LNCaP clone FGC (cell line): ENCODE results near the gene TAF8.
"Not testable (repeated sequence)": the region's sequence is repeated elsewhere in the genome, so short reads cannot be mapped to it uniquely, and the experiment has no call there.

Source experiments
- DNase-seq: peaks from one replicate; pipeline ENCODE4 v3.0.0-alpha.2; 2011; ENCODE audit warnings: low read depth
- H3K4me3 ChIP-seq: 2 replicates; pipeline ENCODE4 v1.5.1; 2011; ENCODE audit warnings: mild to moderate bottlenecking, low read depth, low read length, control low read depth
- CTCF ChIP-seq: IDR thresholded peaks from 2 replicates; pipeline ENCODE4 v1.5.1; 2012; ENCODE audit warnings: mild to moderate bottlenecking; ENCODE audit not compliant: control insufficient read depth, insufficient read depth; ENCODE audit errors: extremely low read depth

TAF8 gene

GRCh38 chr6:42029881-42030280, 20.4 kb upstream of the TAF8 start:
- no peak for TF ChIP-seq CTCF
- no peak overlapping the region for H3K4me3 ChIP-seq
- DNase-seq, result no peak

DNA sequence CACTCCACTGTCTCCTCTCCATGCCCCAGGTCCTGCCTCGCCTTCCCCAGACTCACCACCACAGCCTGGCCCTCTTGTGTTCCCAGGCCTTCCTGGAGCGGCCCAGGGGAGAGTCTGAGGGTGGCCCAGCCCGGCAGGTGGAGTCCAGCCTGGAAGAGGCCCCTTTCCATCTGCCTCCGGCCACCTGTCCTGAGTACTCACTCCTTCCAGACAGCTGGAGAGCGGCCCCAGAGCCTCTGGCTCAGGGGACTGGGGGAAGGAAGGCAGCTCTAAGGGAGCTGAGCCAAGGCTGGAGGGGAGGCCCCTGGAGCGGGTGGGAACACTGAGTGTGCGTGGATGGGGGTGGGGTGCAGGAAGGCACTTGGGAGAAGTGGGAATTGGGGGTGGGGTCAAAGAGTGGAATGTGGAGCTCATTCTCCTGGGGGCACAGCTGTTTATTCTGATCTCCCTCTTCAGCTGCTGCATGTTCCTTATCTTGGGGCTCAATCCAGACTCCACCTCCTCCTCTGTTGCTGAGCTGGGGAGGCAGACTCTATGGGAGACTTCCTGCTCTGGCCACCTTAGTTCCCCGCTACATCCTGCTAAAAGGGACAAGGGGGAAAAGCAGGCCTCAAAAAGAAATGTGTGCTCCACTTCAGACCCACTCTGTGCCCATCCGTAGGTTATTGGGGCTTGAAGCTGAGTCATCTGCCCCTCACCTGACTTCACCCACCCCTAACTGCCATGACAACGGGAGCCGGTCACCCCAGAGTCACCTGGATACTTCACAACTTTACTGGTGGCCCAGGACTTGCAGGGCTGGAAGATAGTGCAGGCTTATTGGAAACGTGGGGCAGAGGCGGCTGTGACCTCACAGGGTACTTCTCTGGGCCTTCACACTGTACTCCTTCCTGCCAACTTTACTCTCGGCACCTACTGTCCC, 19.5 kb upstream of the TAF8 start:
- TF ChIP-seq CTCF, result no peak
- no peak overlapping the region for H3K4me3 ChIP-seq
- DNase-seq, result no peak

DNA sequence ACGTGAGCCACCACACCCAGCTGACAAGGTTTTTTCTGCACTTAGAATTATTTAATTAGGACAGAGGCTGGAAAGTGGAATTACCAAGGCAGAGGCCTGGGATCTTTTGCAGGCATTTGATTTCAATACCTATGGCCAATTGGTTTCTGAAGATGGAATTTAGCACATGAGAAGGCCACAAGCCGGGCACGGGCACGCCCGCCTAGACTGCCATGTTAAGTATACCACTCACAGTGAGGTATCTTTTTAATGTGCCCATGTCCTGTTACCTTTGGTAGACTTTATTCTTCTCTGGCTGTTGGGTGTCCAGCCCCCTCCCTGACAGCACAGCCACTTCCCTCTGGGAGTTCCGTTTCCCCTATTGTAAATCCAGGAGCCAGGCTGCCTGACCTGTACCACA, 18.0 kb upstream of the TAF8 start:
- H3K4me3 ChIP-seq, result no peak overlapping the region
- no peak for DNase-seq
- no peak for TF ChIP-seq CTCF

DNA sequence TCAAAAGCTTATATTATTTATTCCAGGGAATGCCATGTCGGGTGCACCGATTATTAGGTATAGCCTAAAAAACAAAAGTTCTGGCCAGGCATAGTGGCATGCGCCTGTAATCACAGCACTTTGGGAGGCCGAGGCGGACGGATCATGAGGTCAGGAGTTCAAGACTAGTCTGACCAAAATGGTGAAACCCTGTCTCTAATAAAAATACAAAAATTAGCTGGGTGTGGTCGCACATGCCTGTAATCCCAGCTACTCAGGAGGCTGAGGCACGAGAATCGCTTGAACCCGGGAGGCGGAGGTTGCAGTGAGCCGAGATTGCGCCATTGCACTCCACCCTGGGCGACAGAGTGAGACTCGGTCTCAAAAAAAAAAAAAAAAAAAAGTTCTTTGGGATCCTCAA, 12.7 kb upstream of the TAF8 start:
- DNase-seq, H3K4me3 ChIP-seq: not testable (repeated sequence)

GRCh38 chr6:42038163-42038562, 12.2 kb upstream of the TAF8 start:
- no peak for DNase-seq
- H3K4me3 ChIP-seq, result no peak overlapping the region
- no peak for TF ChIP-seq CTCF

DNA sequence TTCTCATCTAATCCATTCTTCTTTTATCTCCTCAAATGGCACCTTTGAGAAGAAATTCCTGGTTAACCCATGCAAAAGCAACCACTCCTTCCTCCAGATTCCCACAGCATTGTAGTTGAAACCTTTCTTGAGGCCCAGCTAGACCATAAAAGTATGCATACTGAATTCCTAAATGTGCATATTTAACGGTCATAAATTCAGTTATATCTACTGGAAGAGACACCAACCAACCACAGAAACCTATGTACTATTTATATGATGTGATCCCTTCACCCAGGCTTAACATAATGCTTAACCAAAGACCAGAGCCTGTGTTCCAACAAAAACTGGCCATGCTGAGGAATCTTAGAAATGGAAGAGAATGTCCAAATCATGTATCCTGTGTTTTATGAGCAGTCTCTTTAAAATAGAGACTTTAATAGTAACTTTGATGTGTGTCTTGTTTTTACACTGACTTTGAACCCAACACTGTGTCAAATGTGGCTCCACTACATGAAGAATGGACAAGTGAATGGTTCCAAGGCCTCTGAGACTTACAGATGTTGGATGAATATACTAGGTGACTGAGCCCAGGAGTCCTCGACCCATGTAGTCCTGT, 11.4 kb upstream of the TAF8 start:
- H3K4me3 ChIP-seq, result no peak overlapping the region
- DNase-seq, result no peak

More for the DNA sequence above, 11.4 kb upstream of the TAF8 start:
- TF ChIP-seq CTCF, result no peak
